Fibroblast of skin of left quadriceps (primary cell): ENCODE data around the gene PTH1R.
A peak's percentile ranks its signal among the peaks of the same experiment; 100 is the strongest.

Experiments
- DNase-seq, 2 experiments: peaks; one replicate each; pipeline ENCODE4 v3.0.0-alpha.2; 2013; ENCODE audit warnings: low read depth in 2 of 2

PTH1R gene

GRCh38 chr3:46930166-46930944 lies 52.8 kb downstream of the PTH1R start:
- no peak for DNase-seq

DNA sequence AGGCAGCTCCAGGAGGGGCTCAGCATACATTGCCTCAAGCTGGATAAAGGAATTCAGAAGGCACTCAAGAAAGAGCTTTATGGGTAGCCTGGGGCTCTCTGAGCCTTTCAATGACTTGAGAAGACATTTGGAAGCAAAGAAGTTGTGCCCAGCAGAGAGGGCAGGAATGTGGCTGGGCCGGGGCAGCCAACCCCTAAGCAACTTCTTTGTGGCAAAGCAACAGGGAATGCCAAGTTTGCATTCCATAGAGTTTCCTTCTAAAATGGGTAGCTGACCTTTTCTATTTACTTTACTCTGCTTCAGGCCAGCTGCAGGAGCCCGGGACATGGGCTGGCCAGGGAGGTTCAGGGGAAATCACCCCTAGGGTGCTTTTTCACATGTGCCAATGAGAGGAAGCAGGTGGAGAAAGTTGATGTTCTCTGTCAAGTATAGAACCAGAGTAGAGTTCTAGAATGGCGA lies 53.5 kb downstream of the PTH1R start:
- DNase-seq: no peak

- no peak for DNase-seq
Observed at GRCh38 chr3:46931631-46932331, 54.3 kb downstream of the PTH1R start.

- no peak for DNase-seq
Observed at GRCh38 chr3:46932455-46933225, 55.1 kb downstream of the PTH1R start.

DNA sequence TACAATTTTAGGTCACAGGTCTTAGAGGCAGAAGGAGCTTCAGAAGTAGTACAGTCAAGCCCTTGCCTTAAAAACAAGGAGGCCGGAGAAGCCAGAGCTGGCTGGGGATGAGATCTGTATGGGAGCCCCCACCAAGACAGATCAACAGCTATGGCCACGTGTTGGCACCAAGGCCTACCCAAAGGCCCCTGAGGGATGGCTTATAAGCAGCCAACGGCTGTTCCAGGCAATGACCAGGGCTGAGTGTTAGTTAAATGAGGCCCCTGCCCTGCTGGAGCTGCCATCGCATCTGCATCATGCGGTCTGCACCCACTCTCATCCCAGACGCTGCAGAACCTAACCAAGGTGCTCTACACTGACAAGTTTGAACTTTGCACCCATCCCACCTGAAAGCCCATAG lies 55.7 kb downstream of the PTH1R start:
- DNase-seq: no peak

GRCh38 chr3:46934072-46934471 lies 56.6 kb downstream of the PTH1R start:
- no peak for DNase-seq

- no peak for DNase-seq
Observed at GRCh38 chr3:46934498-46935167, 57.1 kb downstream of the PTH1R start.

- DNase-seq: peak; percentile 87 to 88
Observed at GRCh38 chr3:46935168-46935858, 57.8 kb downstream of the PTH1R start.

DNA sequence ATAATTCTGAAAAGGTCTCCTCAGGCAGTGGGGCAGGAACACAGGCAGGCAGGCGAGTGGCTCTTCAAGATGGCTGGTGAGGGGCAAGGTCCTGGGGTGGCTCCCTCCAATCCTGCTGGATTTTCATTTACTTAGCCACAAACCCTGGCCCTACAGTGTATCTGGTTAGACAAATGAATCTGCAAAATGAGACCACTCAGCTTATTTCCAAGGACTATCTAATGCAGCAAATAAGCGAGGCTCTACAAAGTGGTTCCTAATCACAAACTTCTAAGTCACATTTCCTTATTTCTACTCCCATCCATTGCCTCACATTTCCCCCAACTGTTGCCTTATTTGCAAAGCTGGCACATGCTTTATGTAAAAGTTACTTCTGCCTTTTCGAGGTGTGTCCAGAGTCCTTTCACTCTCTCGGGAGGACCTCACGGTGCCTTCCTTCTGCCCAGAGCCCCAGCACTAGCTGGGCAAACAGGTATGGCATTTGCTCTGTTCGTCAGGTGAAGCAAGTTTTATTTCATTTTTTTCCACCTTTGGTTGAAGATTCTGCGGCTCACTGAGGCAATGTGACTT lies 58.6 kb downstream of the PTH1R start:
- no peak for DNase-seq

DNA sequence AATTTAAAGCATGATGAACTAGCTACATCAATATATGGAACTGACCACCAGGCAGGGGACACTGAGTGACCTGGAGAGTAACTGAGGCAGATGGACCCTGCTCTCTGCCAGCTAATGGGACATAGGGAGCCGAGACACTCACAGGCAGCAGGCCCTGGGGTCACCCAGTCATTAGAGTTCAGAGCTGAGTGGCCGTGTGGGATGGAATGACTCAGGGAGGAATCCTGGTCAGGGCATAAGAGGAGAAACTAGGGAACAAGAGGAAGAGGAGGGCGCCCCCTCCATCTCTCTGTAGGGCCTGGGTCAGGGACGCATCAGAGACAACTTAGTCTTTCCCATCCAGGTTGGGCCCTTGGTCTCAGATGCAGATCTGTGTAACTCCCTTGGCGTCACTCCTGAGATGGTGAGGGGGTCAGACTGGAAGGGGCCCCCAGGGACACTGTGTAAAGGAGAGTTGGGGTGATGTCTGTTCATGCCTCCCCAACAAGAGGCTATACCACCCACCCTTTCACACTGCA lies 59.3 kb downstream of the PTH1R start:
- DNase-seq: no peak

DNA sequence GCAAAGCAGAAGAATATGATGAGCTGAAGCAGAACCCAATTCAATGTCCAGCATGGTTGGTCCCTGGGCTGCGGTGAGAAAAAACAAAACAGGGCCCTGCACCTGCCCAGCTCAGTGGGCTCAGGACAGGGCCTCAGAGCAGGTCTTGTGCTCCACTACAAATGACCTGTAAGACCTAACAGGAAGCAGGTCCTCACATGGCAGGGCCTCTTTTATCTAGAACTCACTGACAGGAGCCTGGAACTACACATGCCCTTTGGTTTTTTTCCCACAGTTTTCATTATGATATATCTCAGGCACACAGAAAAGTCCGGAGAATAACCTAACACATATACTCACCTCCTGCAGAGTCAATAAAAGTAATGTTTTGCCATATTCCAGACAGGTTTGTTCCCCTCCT lies 60.6 kb downstream of the PTH1R start:
- DNase-seq: no peak

- no peak for DNase-seq
Observed at GRCh38 chr3:46939578-46940445, 62.3 kb downstream of the PTH1R start.

- DNase-seq: no peak
Observed at GRCh38 chr3:46942076-46942475, 64.6 kb downstream of the PTH1R start.

DNA sequence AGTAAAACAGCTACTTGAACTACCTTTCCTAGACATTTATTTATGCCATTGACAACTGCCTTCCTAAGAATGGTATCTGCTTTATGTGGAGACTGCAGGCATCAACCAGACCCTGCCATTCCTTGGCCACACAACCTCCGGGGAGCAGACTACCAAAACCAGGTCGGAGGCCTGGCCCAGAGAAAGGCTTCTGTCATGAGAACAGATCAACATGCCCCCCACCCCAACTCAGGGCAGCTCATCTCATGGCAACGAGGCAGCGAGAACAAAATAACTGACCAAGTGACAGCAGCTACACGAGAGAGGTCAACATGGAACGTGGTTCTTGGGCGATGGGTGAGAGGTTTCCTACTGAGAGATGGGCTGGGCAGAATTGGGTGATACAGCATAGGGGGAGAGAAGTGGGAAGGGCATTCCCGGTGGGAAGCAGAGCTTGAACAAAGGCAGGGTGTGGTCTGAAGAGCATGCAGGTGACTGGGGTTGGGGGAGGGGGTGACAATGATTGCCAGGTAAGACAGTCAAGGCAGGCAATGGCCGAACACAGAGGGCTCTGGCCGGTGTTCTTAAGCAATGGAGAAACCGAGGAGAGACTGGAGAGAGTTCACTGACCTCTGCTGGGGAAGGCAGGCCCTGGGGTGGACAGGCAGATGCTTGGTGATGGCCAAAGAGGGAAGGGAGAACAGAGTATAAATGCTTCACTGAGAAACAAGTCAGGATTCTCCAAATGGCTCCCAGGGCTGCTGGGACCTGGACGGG lies 65.1 kb downstream of the PTH1R start:
- DNase-seq: no peak

GRCh38 chr3:46943237-46944187 lies 66.0 kb downstream of the PTH1R start:
- no peak for DNase-seq

GRCh38 chr3:46944191-46944590 lies 66.7 kb downstream of the PTH1R start:
- no peak for DNase-seq

- no peak for DNase-seq
Observed at GRCh38 chr3:46946416-46946815, 68.9 kb downstream of the PTH1R start.
